HG03175 (cell line): Measurements from ENCODE around the gene EML1.
A peak's percentile ranks its signal among the peaks of the same experiment; 100 is the strongest.
"Not testable (repeated sequence)": the region's sequence is repeated elsewhere in the genome, so short reads cannot be mapped to it uniquely, and the experiment has no call there.

Experiments used
- ATAC-seq: cut with Tn5 transposase; IDR thresholded peaks from one replicate; pipeline ENCODE4 v1.9.1; 2021; ENCODE audit warnings: mild to moderate bottlenecking, moderate library complexity; ENCODE audit not compliant: unreplicated experiment

Gene EML1

GRCh38 chr14:99930420-99931274 is 137.4 kb downstream of the EML1 start:
- peak; percentile 72 for ATAC-seq

GRCh38 chr14:99931308-99931707 is 138.1 kb downstream of the EML1 start:
- no peak for ATAC-seq

- ATAC-seq: no peak
These were observed 142.8 kb downstream of the EML1 start for GRCh38 chr14:99936056-99936455.

GRCh38 chr14:99936738-99937474 is 143.7 kb downstream of the EML1 start:
- no peak for ATAC-seq

- ATAC-seq: no peak
These were observed 144.4 kb downstream of the EML1 start for GRCh38 chr14:99937475-99938244.

- ATAC-seq: no peak
These were observed 145.2 kb downstream of the EML1 start for GRCh38 chr14:99938376-99938775.

- no peak for ATAC-seq
These were observed 145.7 kb downstream of the EML1 start for GRCh38 chr14:99938896-99939295.

GRCh38 chr14:99939421-99939820 is 146.2 kb downstream of the EML1 start:
- ATAC-seq: no peak

GRCh38 chr14:99940064-99940463 is 146.9 kb downstream of the EML1 start:
- no peak for ATAC-seq

GRCh38 chr14:99941211-99941610 is 148.0 kb downstream of the EML1 start:
- no peak for ATAC-seq

- ATAC-seq: no peak
These were observed 150.4 kb downstream of the EML1 start for GRCh38 chr14:99943620-99944019.

GRCh38 chr14:99944241-99944651 is 151.0 kb downstream of the EML1 start:
- ATAC-seq: no peak

GRCh38 chr14:99945732-99946651 is 152.8 kb downstream of the EML1 start:
- no peak for ATAC-seq

- peak; percentile 65 for ATAC-seq
These were observed 153.7 kb downstream of the EML1 start for GRCh38 chr14:99946652-99947489.

- no peak for ATAC-seq
These were observed 154.5 kb downstream of the EML1 start for GRCh38 chr14:99947695-99948094.

GRCh38 chr14:99949011-99949732 is 156.0 kb downstream of the EML1 start:
- not testable (repeated sequence) for ATAC-seq

GRCh38 chr14:99950181-99950580 is 157.0 kb downstream of the EML1 start:
- no peak for ATAC-seq

- no peak for ATAC-seq
These were observed 157.9 kb downstream of the EML1 start for GRCh38 chr14:99951085-99951484.

- ATAC-seq: no peak
These were observed 158.8 kb downstream of the EML1 start for GRCh38 chr14:99952039-99952438.
